NB4 (cell line): ENCODE measurements around the gene DDX4.

Experiments
- MYC ChIP-seq: IDR thresholded peaks from 2 replicates; pipeline ENCODE4 v1.6.1; 2011; ENCODE audit warnings: low read depth, low read length
- POLR2A ChIP-seq: IDR thresholded peaks from 2 replicates; pipeline ENCODE4 v1.6.1; 2011; ENCODE audit warnings: mild to moderate bottlenecking; ENCODE audit not compliant: insufficient read length; ENCODE audit errors: extremely low read depth
- TF ChIP-seq, protein P1 (sequence below): IDR thresholded peaks from one replicate; pipeline ENCODE4 v1.5.1; 2012; ENCODE audit warnings: low read depth, low read length

GRCh38 chr5:55866485-55866884 lies 128.6 kb downstream of the DDX4 start:
- TF ChIP-seq POLR2A (no peak), MYC (no peak)
- TF ChIP-seq, protein P1, sequence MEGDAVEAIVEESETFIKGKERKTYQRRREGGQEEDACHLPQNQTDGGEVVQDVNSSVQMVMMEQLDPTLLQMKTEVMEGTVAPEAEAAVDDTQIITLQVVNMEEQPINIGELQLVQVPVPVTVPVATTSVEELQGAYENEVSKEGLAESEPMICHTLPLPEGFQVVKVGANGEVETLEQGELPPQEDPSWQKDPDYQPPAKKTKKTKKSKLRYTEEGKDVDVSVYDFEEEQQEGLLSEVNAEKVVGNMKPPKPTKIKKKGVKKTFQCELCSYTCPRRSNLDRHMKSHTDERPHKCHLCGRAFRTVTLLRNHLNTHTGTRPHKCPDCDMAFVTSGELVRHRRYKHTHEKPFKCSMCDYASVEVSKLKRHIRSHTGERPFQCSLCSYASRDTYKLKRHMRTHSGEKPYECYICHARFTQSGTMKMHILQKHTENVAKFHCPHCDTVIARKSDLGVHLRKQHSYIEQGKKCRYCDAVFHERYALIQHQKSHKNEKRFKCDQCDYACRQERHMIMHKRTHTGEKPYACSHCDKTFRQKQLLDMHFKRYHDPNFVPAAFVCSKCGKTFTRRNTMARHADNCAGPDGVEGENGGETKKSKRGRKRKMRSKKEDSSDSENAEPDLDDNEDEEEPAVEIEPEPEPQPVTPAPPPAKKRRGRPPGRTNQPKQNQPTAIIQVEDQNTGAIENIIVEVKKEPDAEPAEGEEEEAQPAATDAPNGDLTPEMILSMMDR: no peak
